ENCODE measurements around the gene INPP1.
"Not testable (repeated sequence)": the region's sequence is repeated elsewhere in the genome, so short reads cannot be mapped to it uniquely, and the experiment has no call there.

The INPP1 gene

GRCh38 chr2:190343536-190344275 is at the start of gene INPP1:
Gene INPP1 (plus strand): TSS chr2:190343589. CDS start chr2:190360103, 16,514 bp downstream.
- DNase-seq (ENCODE audit: extremely low read depth in 1 of 2, low read depth in 1 of 2), result no peak

GRCh38 chr2:190297880-190298279 is 45.5 kb upstream of the INPP1 start:
- not testable (repeated sequence) for DNase-seq (ENCODE audit: extremely low read depth in 1 of 2, low read depth in 1 of 2)

GRCh38 chr2:190301032-190301431 is 42.4 kb upstream of the INPP1 start:
- DNase-seq (ENCODE audit: extremely low read depth in 1 of 2, low read depth in 1 of 2), result no peak

GRCh38 chr2:190302052-190302451 is 41.3 kb upstream of the INPP1 start:
- DNase-seq (ENCODE audit: extremely low read depth in 1 of 2, low read depth in 1 of 2), result no peak

GRCh38 chr2:190303647-190304046 is 39.7 kb upstream of the INPP1 start:
- no peak for DNase-seq (ENCODE audit: extremely low read depth in 1 of 2, low read depth in 1 of 2)

- DNase-seq (ENCODE audit: extremely low read depth in 1 of 2, low read depth in 1 of 2), result no peak
Measured at GRCh38 chr2:190304404-190304803, 39.0 kb upstream of the INPP1 start.

- DNase-seq (ENCODE audit: extremely low read depth in 1 of 2, low read depth in 1 of 2), result no peak
Measured at GRCh38 chr2:190308031-190308430, 35.4 kb upstream of the INPP1 start.

GRCh38 chr2:190311893-190312634 is 31.3 kb upstream of the INPP1 start:
- no peak for DNase-seq (ENCODE audit: extremely low read depth in 1 of 2, low read depth in 1 of 2)

- DNase-seq (ENCODE audit: extremely low read depth in 1 of 2, low read depth in 1 of 2), result not testable (repeated sequence)
Measured at GRCh38 chr2:190312635-190313025, 30.8 kb upstream of the INPP1 start.

- DNase-seq (ENCODE audit: extremely low read depth in 1 of 2, low read depth in 1 of 2), result no peak
Measured at GRCh38 chr2:190313880-190314279, 29.5 kb upstream of the INPP1 start.

- no peak for DNase-seq (ENCODE audit: extremely low read depth in 1 of 2, low read depth in 1 of 2)
Measured at GRCh38 chr2:190315273-190315672, 28.1 kb upstream of the INPP1 start.

- DNase-seq (ENCODE audit: extremely low read depth in 1 of 2, low read depth in 1 of 2), result no peak
Measured at GRCh38 chr2:190318514-190318913, 24.9 kb upstream of the INPP1 start.

GRCh38 chr2:190318931-190319554 is 24.3 kb upstream of the INPP1 start:
- DNase-seq (ENCODE audit: extremely low read depth in 1 of 2, low read depth in 1 of 2), result no peak

- DNase-seq (ENCODE audit: extremely low read depth in 1 of 2, low read depth in 1 of 2), result peak; percentile 60 to 78
Measured at GRCh38 chr2:190319555-190320498, 23.6 kb upstream of the INPP1 start, which contains the start of gene HIBCH. Gene HIBCH (minus strand): TSS chr2:190319826. CDS start chr2:190319750, 76 bp downstream.

- DNase-seq (ENCODE audit: extremely low read depth in 1 of 2, low read depth in 1 of 2), result no peak
Measured at GRCh38 chr2:190320696-190321095, 22.7 kb upstream of the INPP1 start.

GRCh38 chr2:190323406-190323805 is 20.0 kb upstream of the INPP1 start:
- DNase-seq (ENCODE audit: extremely low read depth in 1 of 2, low read depth in 1 of 2), result no peak

GRCh38 chr2:190325588-190325987 is 17.8 kb upstream of the INPP1 start:
- DNase-seq (ENCODE audit: extremely low read depth in 1 of 2, low read depth in 1 of 2), result no peak

GRCh38 chr2:190327867-190328572 is 15.4 kb upstream of the INPP1 start:
- DNase-seq (ENCODE audit: extremely low read depth in 1 of 2, low read depth in 1 of 2), result no peak

- no peak for DNase-seq (ENCODE audit: extremely low read depth in 1 of 2, low read depth in 1 of 2)
Measured at GRCh38 chr2:190328573-190329147, 14.7 kb upstream of the INPP1 start.

- DNase-seq (ENCODE audit: extremely low read depth in 1 of 2, low read depth in 1 of 2), result no peak
Measured at GRCh38 chr2:190333395-190333794, 10.0 kb upstream of the INPP1 start.
